Smooth muscle cell (in vitro differentiated cells): ENCODE results near the gene GBF1. TPM values are rescaled to one million over a fixed set of nuclear protein-coding genes. Genes with fewer than 3 reads are reported as not detected.
A peak's percentile ranks its signal among the peaks of the same experiment; 100 is the strongest.

ENCODE experiments used
- DNase-seq: peaks from one replicate; lab custom pipeline; 2025; ENCODE audit not compliant: unreplicated experiment; lab: John Stamatoyannopoulos, UW
- H2AFZ ChIP-seq: fragments of 200-600 bp; sonication (generic); 2 replicates; pipeline ENCODE4 v1.6.0; 2016; ENCODE audit warnings: antibody characterized with exemption, low read depth, mild to moderate bottlenecking
- H3F3A ChIP-seq: fragments of 200-600 bp; sonication (generic); 2 replicates; pipeline ENCODE4 v1.6.0; 2017; ENCODE audit warnings: antibody characterized with exemption, low read depth
- H3K27ac ChIP-seq: fragments of 200-600 bp; sonication (generic); 2 replicates; pipeline ENCODE4 v1.5.1; 2016; ENCODE audit warnings: low read depth, mild to moderate bottlenecking
- H3K27me3 ChIP-seq: fragments of 200-600 bp; sonication (generic); 2 replicates; pipeline ENCODE4 v1.6.1; 2016; ENCODE audit warnings: low read depth, mild to moderate bottlenecking
- H3K36me3 ChIP-seq: fragments of 200-600 bp; sonication (generic); 2 replicates; pipeline ENCODE4 v1.5.1; 2016; ENCODE audit warnings: low read depth
- H3K4me1 ChIP-seq: fragments of 200-600 bp; sonication (generic); 2 replicates; pipeline ENCODE4 v1.5.1; 2016; ENCODE audit warnings: low read depth
- H3K4me2 ChIP-seq: fragments of 200-600 bp; sonication (generic); 2 replicates; pipeline ENCODE4 v1.6.0; 2016; ENCODE audit warnings: mild to moderate bottlenecking
- H3K4me3 ChIP-seq: fragments of 200-600 bp; sonication (generic); 2 replicates; pipeline ENCODE4 v1.5.1; 2016; ENCODE audit warnings: mild to moderate bottlenecking
- H3K79me2 ChIP-seq: fragments of 200-600 bp; sonication (generic); 2 replicates; pipeline ENCODE4 v1.6.0; 2016; ENCODE audit warnings: low read depth, mild to moderate bottlenecking
- H3K9ac ChIP-seq: fragments of 200-600 bp; sonication (generic); 2 replicates; pipeline ENCODE4 v1.6.0; 2016; ENCODE audit warnings: low read depth
- H3K9me3 ChIP-seq: fragments of 200-600 bp; sonication (generic); replicated peaks from 2 replicates; pipeline ENCODE4 v1.5.1; 2016; ENCODE audit warnings: low read depth
- H4K20me1 ChIP-seq: fragments of 200-600 bp; sonication (generic); 2 replicates; pipeline ENCODE4 v1.6.0; 2016; ENCODE audit warnings: low read depth
- CTCF ChIP-seq: fragments of 200-600 bp; sonication (generic); IDR thresholded peaks from 2 replicates; pipeline ENCODE4 v1.5.1; 2017; ENCODE audit warnings: borderline replicate concordance, mild to moderate bottlenecking, antibody characterized with exemption; ENCODE audit not compliant: insufficient read depth, poor library complexity, severe bottlenecking
- WGBS: methylation state at CpG from one replicate; pipeline ENCODE4 v1.1.7; 2016; ENCODE audit warnings: low lambda C conversion rate; 5-methylcytosine and 5-hydroxymethylcytosine counted together
- polyA plus RNA-seq: library from polyadenylated mRNA; unstranded; fragments of >200 nt; fragmentation: Nextera tagmentation; extraction: Ambion mirVana; gene quantifications from 2 replicates; pipeline ENCODE4 v1.2.1, GENCODE V29; 2016
- total RNA-seq: library from RNA; depleted of rRNA; stranded (reverse); fragments of >200 nt; gene quantifications from 2 replicates; pipeline ENCODE4 v1.2.3, GENCODE V29; 2014

Gene GBF1
- total and polyA plus RNA-seq, 2 experiments from 2014 or later: 52.8 to 56.4 TPM

GRCh38 chr10:102422545-102423129 lies 177.3 kb downstream of the GBF1 start:
- H3K79me2 ChIP-seq: peaks cover 5% of the 10 kb centered on the region
- DNase-seq: peak; percentile 20
- H3K4me3 ChIP-seq: peak overlapping the region; percentile 86
- H4K20me1 ChIP-seq: peaks cover 9% of the 10 kb centered on the region
- H3K27me3 ChIP-seq: peaks cover 17% of the 10 kb centered on the region
- peaks cover 20% of the 10 kb centered on the region for H3K4me1 ChIP-seq
- H3F3A ChIP-seq: peaks cover 11% of the 10 kb centered on the region
- TF ChIP-seq CTCF: peak; percentile 62
- 18% methylated on average over 28 of the region's 28 CpGs for WGBS
- no peaks in the 10 kb centered on the region for H3K36me3 ChIP-seq
- H3K9me3 ChIP-seq: no peaks in the 10 kb centered on the region
- no peak overlapping the region for H2AFZ ChIP-seq
- H3K9ac ChIP-seq: no peak overlapping the region
- H3K27ac ChIP-seq: peak overlapping the region; percentile 35
- peak overlapping the region; percentile 98 for H3K4me2 ChIP-seq

DNA sequence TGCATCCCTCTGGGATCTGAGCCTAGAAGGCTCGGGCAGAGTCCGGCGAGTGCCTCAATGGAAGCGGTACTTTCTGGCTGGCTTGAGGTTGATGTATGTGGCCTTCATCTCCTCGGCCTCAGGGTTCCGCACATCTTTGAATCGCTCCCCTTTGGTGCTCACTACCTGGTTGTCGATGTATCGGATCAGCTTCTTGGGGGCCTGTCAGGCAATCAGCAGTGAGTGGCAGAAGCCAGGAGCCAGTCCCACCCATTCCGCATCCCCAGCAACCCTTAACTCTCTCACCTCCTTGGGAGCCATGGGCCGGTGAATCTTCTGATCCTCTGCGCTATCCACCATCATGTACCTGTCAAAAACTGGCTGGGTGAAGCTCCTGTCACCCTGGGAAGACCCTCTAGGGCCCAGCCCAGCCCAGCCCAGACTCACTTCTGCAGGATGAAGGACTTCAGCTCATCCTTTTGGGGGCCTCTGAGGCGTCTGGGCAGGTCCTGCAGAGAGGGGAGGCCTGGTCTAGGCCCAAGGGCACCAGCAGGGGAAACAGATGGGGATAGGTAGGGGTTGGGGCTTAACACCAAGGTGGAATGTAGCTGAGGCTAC lies 178.1 kb downstream of the GBF1 start:
- Histone ChIP-seq H3K9ac (no peak overlapping the region), H3K4me2 (no peak overlapping the region), H3F3A (peaks cover 11% of the 10 kb centered on the region), H4K20me1 (peaks cover 9% of the 10 kb centered on the region), H3K27me3 (peaks cover 10% of the 10 kb centered on the region), H3K27ac (no peak overlapping the region), H3K4me1 (peaks cover 17% of the 10 kb centered on the region), H2AFZ (no peak overlapping the region), H3K4me3 (no peak overlapping the region), H3K36me3 (no peaks in the 10 kb centered on the region), H3K9me3 (no peaks in the 10 kb centered on the region), H3K79me2 (peaks cover 5% of the 10 kb centered on the region)
- no peak for DNase-seq
- TF ChIP-seq CTCF: no peak
- 96% methylated on average over 13 of the region's 13 CpGs for WGBS

- Histone ChIP-seq H3K4me3 (no peak overlapping the region), H3F3A (peaks cover 11% of the 10 kb centered on the region), H3K9ac (no peak overlapping the region), H3K4me2 (no peak overlapping the region), H3K4me1 (peaks cover 14% of the 10 kb centered on the region), H3K27me3 (peaks cover 3% of the 10 kb centered on the region), H3K79me2 (peaks cover 5% of the 10 kb centered on the region), H3K27ac (no peak overlapping the region), H3K36me3 (no peaks in the 10 kb centered on the region), H3K9me3 (no peaks in the 10 kb centered on the region), H2AFZ (no peak overlapping the region), H4K20me1 (peaks cover 9% of the 10 kb centered on the region)
- WGBS: 98% methylated on average over 9 of the region's 9 CpGs
- no peak for DNase-seq
- TF ChIP-seq CTCF: no peak
Measured at GRCh38 chr10:102424145-102424544, 178.8 kb downstream of the GBF1 start.

DNA sequence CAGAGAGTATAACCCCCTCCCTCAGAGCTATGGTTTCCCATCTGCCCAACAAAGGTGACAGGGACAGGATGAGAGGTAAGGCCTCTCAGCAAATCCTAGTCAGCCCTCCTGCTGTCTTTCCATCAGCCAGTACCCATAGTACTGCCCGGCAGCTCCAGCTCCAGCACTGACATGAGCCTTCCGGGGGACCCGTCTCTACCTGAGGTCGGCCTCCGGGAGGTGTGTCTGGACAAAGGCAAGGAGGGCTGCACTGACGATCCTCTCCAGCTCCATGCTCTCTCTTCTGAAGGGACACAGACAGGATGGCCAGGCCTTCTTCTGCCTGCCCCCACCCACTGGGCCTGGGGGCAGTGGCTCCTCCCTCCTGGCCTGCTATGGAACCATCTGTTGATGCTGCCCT lies 179.6 kb downstream of the GBF1 start:
- Histone ChIP-seq H4K20me1 (peaks cover 9% of the 10 kb centered on the region), H3K79me2 (peaks cover 5% of the 10 kb centered on the region), H3K4me3 (no peak overlapping the region), H2AFZ (no peak overlapping the region), H3K9me3 (no peaks in the 10 kb centered on the region), H3K27me3 (no peaks in the 10 kb centered on the region), H3K27ac (no peak overlapping the region), H3K36me3 (no peaks in the 10 kb centered on the region), H3K9ac (no peak overlapping the region), H3K4me1 (peaks cover 12% of the 10 kb centered on the region), H3K4me2 (no peak overlapping the region), H3F3A (peaks cover 11% of the 10 kb centered on the region)
- no peak for DNase-seq
- no peak for TF ChIP-seq CTCF
- WGBS: 95% methylated on average over 6 of the region's 6 CpGs
